Cardiac muscle cell (in vitro differentiated cells and primary cell): ENCODE data around the gene RAP1GAP2. TPM values are rescaled to one million over a fixed set of nuclear protein-coding genes. Genes with fewer than 3 reads are reported as not detected.
"Not testable (repeated sequence)": the region's sequence is repeated elsewhere in the genome, so short reads cannot be mapped to it uniquely, and the experiment has no call there.

ENCODE experiments used
- DNase-seq, 2 donors: peaks; one replicate each; pipeline versions ENCODE4 v3.0.0 to v3.0.0-alpha.2; 2010 to 2017; ENCODE audit warnings: low read depth in 1 of 2, low spot score in 1 of 2
- H3K27ac ChIP-seq: fragments of 200-600 bp; sonication (generic); 2 replicates; pipeline ENCODE4 v1.5.1; 2016
- H3K27me3 ChIP-seq: fragments of 200-600 bp; sonication (generic); 2 replicates; pipeline ENCODE4 v1.6.0; 2016; ENCODE audit warnings: control low read depth
- H3K36me3 ChIP-seq: fragments of 200-600 bp; sonication (generic); 2 replicates; pipeline ENCODE4 v1.5.1; 2016; ENCODE audit warnings: control low read depth
- H3K4me1 ChIP-seq: fragments of 200-600 bp; sonication (generic); 2 replicates; pipeline ENCODE4 v1.8.1; 2017; ENCODE audit warnings: low read depth, mild to moderate bottlenecking, mixed run types
- H3K4me3 ChIP-seq: fragments of 200-600 bp; sonication (generic); 2 replicates; pipeline ENCODE4 v1.5.1; 2016; ENCODE audit warnings: mild to moderate bottlenecking
- H3K9me3 ChIP-seq: fragments of 200-600 bp; sonication (generic); 2 replicates; pipeline ENCODE4 v1.5.1; 2017; ENCODE audit warnings: low read depth, mild to moderate bottlenecking, control low read depth
- polyA plus RNA-seq: library from polyadenylated mRNA; unstranded; fragments of >200 nt; fragmentation: Nextera tagmentation; extraction: Ambion mirVana; gene quantifications from 2 replicates; pipeline ENCODE4 v1.2.1, GENCODE V29; 2016
- total RNA-seq: library from RNA; depleted of rRNA; stranded (reverse); fragments of >200 nt; gene quantifications from 2 replicates; pipeline ENCODE4 v1.2.3, GENCODE V29; 2016
- TF ChIP-seq, protein P1 (sequence below): IDR thresholded peaks from 2 replicates; pipeline ENCODE4 v1.5.1; 2012; ENCODE audit warnings: low read depth, mild to moderate bottlenecking, low read length

Gene RAP1GAP2
- total and polyA plus RNA-seq, 2 experiments from 2014 or later, result 1.2 to 2.9 TPM

DNA sequence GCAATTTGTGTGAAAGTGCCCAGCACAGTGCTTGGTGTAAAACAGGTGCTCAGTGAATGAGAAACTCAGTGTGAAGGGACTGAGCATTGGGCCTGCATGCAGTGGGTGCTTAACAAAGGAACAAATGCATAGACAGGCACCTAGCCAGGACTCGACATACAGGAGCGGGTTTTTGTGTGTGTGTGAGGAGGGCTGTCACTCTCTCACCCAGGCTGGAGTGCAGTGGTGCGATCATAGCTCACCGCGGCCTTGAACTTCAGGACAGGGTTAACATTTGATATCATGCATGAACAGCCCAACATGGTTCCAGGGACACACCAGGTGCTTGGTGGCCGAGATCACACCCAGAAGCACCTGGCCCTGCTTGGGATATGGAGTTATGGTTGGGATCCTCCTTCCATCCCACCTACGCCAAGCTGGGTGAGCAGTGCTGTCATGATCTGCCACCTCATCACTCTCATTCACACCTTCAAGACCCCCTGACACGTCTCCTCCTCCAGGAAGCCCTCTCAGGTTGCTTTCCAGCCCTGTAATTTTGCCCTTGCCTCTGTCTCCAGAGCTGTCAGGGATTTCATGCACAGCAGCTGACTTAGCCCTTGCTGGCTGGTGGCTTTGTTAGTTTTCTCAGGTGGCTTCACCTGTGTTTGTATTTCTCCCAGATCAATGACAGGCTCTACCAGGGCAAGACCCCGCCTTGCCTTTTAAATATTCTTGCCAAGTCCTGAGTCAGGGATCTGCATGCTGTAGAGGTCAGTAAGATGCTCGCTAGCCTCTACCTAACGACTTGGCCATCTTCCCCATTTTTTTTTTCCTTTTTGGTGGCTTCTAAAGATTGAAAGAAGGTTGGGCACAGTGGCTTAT, 200.8 kb downstream of the RAP1GAP2 start:
- Histone ChIP-seq H3K27ac (no peak overlapping the region), H3K4me3 (no peak overlapping the region)
- DNase-seq, result no peak

DNA sequence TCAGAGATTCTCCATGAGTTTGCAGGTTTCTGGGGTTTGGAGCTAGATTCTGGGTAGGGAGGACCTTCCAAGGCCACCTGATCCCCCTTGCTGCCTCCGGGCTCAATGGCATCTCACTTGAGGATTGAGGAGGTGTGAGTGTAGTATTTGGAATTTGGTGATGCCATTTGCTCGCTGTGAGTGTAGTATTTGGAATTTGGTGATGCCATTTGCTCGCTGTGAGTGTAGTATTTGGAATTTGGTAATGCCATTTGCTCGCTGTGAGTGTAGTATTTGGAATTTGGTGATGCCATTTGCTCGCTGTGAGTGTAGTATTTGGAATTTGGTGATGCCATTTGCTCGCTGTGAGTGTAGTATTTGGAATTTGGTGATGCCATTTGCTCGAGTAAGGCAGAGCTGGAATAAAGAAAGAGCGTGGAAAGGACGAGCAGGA, 202.2 kb downstream of the RAP1GAP2 start:
- peaks cover 14% of the 10 kb centered on the region for H3K4me1 ChIP-seq
- H3K27ac ChIP-seq, H3K36me3 ChIP-seq, H3K27me3 ChIP-seq, H3K9me3 ChIP-seq, DNase-seq, H3K4me3 ChIP-seq: not testable (repeated sequence)

More for the DNA sequence above, 200.8 kb downstream of the RAP1GAP2 start:
- TF ChIP-seq, protein P1, sequence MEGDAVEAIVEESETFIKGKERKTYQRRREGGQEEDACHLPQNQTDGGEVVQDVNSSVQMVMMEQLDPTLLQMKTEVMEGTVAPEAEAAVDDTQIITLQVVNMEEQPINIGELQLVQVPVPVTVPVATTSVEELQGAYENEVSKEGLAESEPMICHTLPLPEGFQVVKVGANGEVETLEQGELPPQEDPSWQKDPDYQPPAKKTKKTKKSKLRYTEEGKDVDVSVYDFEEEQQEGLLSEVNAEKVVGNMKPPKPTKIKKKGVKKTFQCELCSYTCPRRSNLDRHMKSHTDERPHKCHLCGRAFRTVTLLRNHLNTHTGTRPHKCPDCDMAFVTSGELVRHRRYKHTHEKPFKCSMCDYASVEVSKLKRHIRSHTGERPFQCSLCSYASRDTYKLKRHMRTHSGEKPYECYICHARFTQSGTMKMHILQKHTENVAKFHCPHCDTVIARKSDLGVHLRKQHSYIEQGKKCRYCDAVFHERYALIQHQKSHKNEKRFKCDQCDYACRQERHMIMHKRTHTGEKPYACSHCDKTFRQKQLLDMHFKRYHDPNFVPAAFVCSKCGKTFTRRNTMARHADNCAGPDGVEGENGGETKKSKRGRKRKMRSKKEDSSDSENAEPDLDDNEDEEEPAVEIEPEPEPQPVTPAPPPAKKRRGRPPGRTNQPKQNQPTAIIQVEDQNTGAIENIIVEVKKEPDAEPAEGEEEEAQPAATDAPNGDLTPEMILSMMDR, result no peak
- Histone ChIP-seq H3K36me3 (no peaks in the 10 kb centered on the region), H3K4me1 (peaks cover 4% of the 10 kb centered on the region), H3K9me3 (no peaks in the 10 kb centered on the region), H3K27me3 (no peaks in the 10 kb centered on the region)

DNA sequence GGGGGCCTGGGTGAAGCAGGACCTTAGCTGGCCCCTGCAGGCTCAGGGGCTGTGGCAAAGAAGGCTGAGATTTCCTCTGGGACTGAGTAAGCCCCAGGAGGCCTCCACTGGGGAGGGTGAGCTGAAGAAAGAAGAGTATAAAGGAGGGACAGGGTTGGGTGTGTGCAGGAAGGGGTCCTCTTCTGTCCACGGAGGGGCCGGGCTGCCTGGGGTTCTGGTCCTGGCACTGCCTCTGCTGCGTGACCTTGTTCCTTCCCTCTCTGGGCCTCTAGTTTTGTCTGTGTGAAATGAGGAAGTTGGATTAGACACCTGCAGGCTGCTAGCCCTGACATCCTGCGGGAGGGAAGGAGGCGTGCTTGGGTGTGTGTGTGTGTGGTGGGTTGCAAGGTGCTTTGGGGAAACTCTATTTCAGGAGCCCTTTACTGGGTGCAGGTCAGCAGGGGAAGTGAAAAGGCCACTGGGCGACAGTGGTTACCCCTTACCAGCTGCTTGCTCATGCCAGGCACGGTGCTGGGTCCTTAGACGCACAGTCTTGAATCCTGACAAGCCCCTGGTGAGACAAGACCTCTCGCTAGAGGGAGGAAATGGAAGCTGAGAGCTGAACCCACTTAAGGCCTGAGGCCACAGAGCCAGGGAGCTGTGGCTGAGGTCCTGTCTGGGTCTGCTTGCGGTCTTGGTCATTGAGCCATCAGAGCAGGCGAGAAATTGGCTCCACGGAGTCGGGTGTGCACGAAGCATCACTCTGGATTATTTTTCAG, 206.5 kb downstream of the RAP1GAP2 start:
- no peak overlapping the region for H3K4me3 ChIP-seq
- peaks cover 27% of the 10 kb centered on the region for H3K4me1 ChIP-seq
- no peak for DNase-seq
- H3K27me3 ChIP-seq, result no peaks in the 10 kb centered on the region
- H3K27ac ChIP-seq, result no peak overlapping the region
- H3K9me3 ChIP-seq, result no peaks in the 10 kb centered on the region
- H3K36me3 ChIP-seq, result no peaks in the 10 kb centered on the region
- TF ChIP-seq, protein P1, result no peak

DNA sequence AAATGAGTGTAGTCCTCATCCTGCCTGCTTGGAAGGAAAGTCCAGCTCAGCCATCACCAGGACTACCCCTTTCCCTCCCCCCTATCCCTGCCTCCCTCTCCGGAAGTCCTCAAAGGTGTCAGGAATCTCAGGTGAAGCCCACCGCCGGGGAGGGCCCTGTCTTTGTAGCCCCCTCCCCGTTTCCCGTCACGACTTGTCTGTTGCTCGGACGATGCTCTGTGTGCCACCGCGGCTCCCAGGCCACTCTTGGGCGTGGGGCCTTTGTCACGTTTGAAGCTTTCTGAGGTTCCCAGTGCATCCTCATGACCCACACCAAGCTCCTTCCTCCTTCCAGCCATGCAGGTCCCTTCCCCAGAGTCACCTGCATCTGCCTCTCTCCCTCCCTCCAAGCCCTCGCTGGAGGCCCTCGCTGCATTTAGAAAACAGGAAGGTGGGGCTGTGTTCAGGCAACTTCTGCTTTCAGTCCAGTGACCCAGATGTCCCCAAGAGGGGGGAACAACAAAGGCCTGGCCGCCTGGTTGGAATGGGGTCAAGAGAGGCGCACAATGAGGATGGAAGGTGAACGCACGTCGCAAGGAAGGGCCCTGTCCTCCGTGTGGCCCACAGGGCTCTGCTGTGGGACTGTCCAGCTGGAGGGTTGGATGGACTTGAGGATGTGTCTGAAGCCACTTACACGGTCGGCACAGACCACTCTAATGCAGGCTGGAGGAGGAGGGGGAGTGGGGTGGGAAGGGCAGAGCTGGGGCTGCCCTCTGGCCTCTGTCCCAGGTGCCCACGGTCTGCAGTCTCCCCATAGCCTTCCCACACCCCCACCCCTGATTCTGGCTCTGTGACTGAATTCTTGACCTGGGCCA, 207.3 kb downstream of the RAP1GAP2 start:
- DNase-seq, result no peak
- Histone ChIP-seq H3K27me3 (no peaks in the 10 kb centered on the region), H3K4me3 (no peak overlapping the region), H3K9me3 (no peaks in the 10 kb centered on the region), H3K4me1 (peaks cover 27% of the 10 kb centered on the region), H3K36me3 (no peaks in the 10 kb centered on the region), H3K27ac (peak overlapping the region; percentile 90)
- TF ChIP-seq, protein P1, result no peak

DNA sequence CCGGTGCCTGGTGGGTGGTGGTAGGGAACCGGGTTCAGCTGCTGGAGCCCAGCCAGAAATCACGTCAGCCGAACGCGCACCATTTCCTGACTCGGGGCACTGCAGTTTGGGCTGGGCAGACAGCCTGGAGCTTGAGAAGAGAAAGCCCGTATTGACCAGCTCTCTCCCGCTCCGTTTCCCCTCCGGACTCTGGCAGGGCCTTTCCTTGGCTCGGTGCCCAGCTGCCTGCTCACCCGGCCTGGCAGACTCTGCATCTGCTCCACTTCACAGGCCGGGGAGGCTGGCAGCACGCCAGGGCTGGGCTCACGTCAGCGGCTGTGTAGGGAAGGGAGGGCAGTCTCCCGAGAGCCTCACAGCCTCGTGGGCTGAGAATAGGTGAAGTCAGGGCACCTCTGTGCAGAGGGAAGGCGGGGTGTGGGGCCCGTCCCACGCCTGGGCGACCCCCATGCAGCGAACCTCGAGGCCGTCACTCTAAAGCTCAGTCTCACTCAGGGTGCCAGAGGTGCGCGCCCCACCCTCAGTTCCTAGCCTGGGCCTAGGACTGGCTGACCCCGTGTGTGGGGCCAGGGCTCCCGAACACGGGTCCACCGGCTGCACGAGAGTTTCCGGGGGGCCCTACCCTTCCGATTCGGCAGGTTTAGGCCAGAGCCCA, 208.0 kb downstream of the RAP1GAP2 start:
- no peaks in the 10 kb centered on the region for H3K27me3 ChIP-seq
- no peaks in the 10 kb centered on the region for H3K9me3 ChIP-seq

More for the DNA sequence above, 208.0 kb downstream of the RAP1GAP2 start:
- Histone ChIP-seq H3K27ac (peak overlapping the region; percentile 90), H3K36me3 (no peaks in the 10 kb centered on the region), H3K4me1 (peaks cover 27% of the 10 kb centered on the region), H3K4me3 (no peak overlapping the region)
- DNase-seq, result peak; percentile 99
- TF ChIP-seq, protein P1, result no peak
